IMR-90 (cell line): ENCODE results near the gene YTHDF2. TPM values are rescaled to one million over a fixed set of nuclear protein-coding genes. Genes with fewer than 3 reads are reported as not detected.
"Not testable (repeated sequence)": the region's sequence is repeated elsewhere in the genome, so short reads cannot be mapped to it uniquely, and the experiment has no call there.

Experiments
- ATAC-seq: fragments of 200-7000 bp; cut with Tn5 transposase; 2 replicates; pipeline ENCODE4 v1.9.1; 2020; ENCODE audit warnings: low read depth, mild to moderate bottlenecking, moderate library complexity
- BruUV-seq: library from RNA; stranded (reverse); fragments of 400-500 nt; replicated peaks from 2 replicates; lab custom pipeline; 2021; lab: Mats Ljungman, UMichigan
- CTCF ChIA-PET: fragments of 300-600 bp; formaldehyde crosslinking; extraction: SDS; loops from one replicate; lab custom pipeline; 2021; ENCODE audit warnings: antibody characterized with exemption; lab: Yijun Ruan, JAX
- POLR2A ChIA-PET: fragments of 300-600 bp; sonication (Branson Sonifier 250); formaldehyde crosslinking; loops from one replicate; lab custom pipeline; 2022; ENCODE audit warnings: antibody characterized with exemption; ENCODE audit not compliant: unreplicated experiment; lab: Charles Lee
- DNase-seq: peaks from one replicate; pipeline ENCODE4 v3.0.0; 2013
- H2AFZ ChIP-seq: replicated peaks from 2 replicates; pipeline ENCODE3; 2013; ENCODE audit warnings: low read length, mild to moderate bottlenecking; ENCODE audit not compliant: poor library complexity
- H2AK5ac ChIP-seq: 2 replicates; pipeline ENCODE4 v1.6.1; 2013; ENCODE audit warnings: low read depth, low read length, inconsistent platforms
- H2AK9ac ChIP-seq: replicated peaks from 2 replicates; pipeline ENCODE3; 2013; ENCODE audit warnings: mild to moderate bottlenecking, low read depth, low read length, moderate library complexity; ENCODE audit not compliant: poor library complexity
- H2BK120ac ChIP-seq: 2 replicates; pipeline ENCODE4 v1.6.1; 2013; ENCODE audit warnings: low read depth, low read length, inconsistent platforms
- H2BK15ac ChIP-seq: 3 replicates; pipeline ENCODE4 v1.6.1; 2013; ENCODE audit warnings: low read depth, low read length, inconsistent platforms
- H2BK20ac ChIP-seq: 2 replicates; pipeline ENCODE4 v1.6.1; 2013; ENCODE audit warnings: low read depth, mild to moderate bottlenecking, inconsistent platforms, low read length, moderate library complexity
- H2BK5ac ChIP-seq: 2 replicates; pipeline ENCODE4 v1.6.1; 2013; ENCODE audit warnings: mild to moderate bottlenecking, low read depth, low read length, inconsistent platforms; ENCODE audit not compliant: poor library complexity, severe bottlenecking
- H3K14ac ChIP-seq: replicated peaks from 2 replicates; pipeline ENCODE4 v1.6.1; 2013; ENCODE audit warnings: low read depth, low read length, inconsistent platforms
- H3K18ac ChIP-seq: 2 replicates; pipeline ENCODE4 v1.6.1; 2013; ENCODE audit warnings: low read depth, low read length, control low read depth
- H3K23ac ChIP-seq: 2 replicates; pipeline ENCODE4 v1.6.1; 2013; ENCODE audit warnings: low read depth, low read length, inconsistent platforms
- H3K27ac ChIP-seq: 2 replicates; pipeline ENCODE4 v1.5.1; 2013; ENCODE audit warnings: mild to moderate bottlenecking, control low read depth, low read length; ENCODE audit not compliant: insufficient read depth
- H3K27me3 ChIP-seq: 2 replicates; pipeline ENCODE4 v1.6.1; 2013; ENCODE audit warnings: low read length; ENCODE audit not compliant: control insufficient read depth, insufficient read depth
- H3K36me3 ChIP-seq: 2 replicates; pipeline ENCODE4 v1.6.1; 2013; ENCODE audit warnings: low read length, mixed read lengths; ENCODE audit not compliant: control insufficient read depth, insufficient read depth
- H3K4ac ChIP-seq: 2 replicates; pipeline ENCODE4 v1.6.1; 2013; ENCODE audit warnings: low read depth, low read length, inconsistent platforms
- H3K4me1 ChIP-seq: 2 replicates; pipeline ENCODE4 v1.6.1; 2013; ENCODE audit warnings: low read length, mixed read lengths; ENCODE audit not compliant: control insufficient read depth, insufficient read depth
- H3K4me2 ChIP-seq: 2 replicates; pipeline ENCODE4 v1.6.1; 2013; ENCODE audit warnings: low read depth, mild to moderate bottlenecking, control low read depth, low read length, moderate library complexity
- H3K4me3 ChIP-seq: 2 replicates; pipeline ENCODE4 v1.5.1; 2013; ENCODE audit warnings: low read depth, mild to moderate bottlenecking, control low read depth, low read length, moderate library complexity; ENCODE audit not compliant: insufficient read depth
- H3K56ac ChIP-seq: 2 replicates; pipeline ENCODE4 v1.6.1; 2013; ENCODE audit warnings: low read length, inconsistent platforms; ENCODE audit not compliant: insufficient read depth; ENCODE audit errors: extremely low read depth
- H3K79me1 ChIP-seq, 2 experiments: 2 replicates each; pipeline ENCODE4 v1.6.1; 2013; ENCODE audit warnings: low read length in 2 of 2, inconsistent platforms in 1 of 2, low read depth in 1 of 2
- H3K9ac ChIP-seq: 2 replicates; pipeline ENCODE4 v1.6.1; 2013; ENCODE audit warnings: low read depth, low read length, control low read depth
- H3K9me1 ChIP-seq: 2 replicates; pipeline ENCODE4 v1.6.1; 2013; ENCODE audit warnings: low read length, inconsistent platforms; ENCODE audit not compliant: insufficient read depth
- H3K9me3 ChIP-seq: 2 replicates; pipeline ENCODE4 v1.6.1; 2013; ENCODE audit warnings: low read length; ENCODE audit not compliant: control insufficient read depth, insufficient read depth
- H4K20me1 ChIP-seq: 2 replicates; pipeline ENCODE4 v1.6.1; 2013; ENCODE audit warnings: low read length, inconsistent platforms; ENCODE audit not compliant: insufficient read depth
- H4K5ac ChIP-seq: 2 replicates; pipeline ENCODE4 v1.6.1; 2013; ENCODE audit warnings: mild to moderate bottlenecking, low read depth, low read length, control low read depth
- H4K8ac ChIP-seq, 2 experiments: 2 replicates each; pipeline ENCODE4 v1.6.1; 2013; ENCODE audit warnings: low read depth in 2 of 2, low read length in 2 of 2, control low read depth in 1 of 2, inconsistent platforms in 1 of 2
- H4K91ac ChIP-seq: 2 replicates; pipeline ENCODE4 v1.6.1; 2013; ENCODE audit warnings: low read depth, low read length, inconsistent platforms; ENCODE audit not compliant: insufficient read depth
- WGBS, 2 experiments: methylation state at CpG; one replicate each; pipeline versions ENCODE4 v1.1.5 to v1.1.7; 2013; ENCODE audit warnings: missing lambda C conversion rate in 2 of 2; ENCODE audit not compliant: insufficient read length in 1 of 2; ENCODE audit errors: extremely low coverage in 2 of 2; 5-methylcytosine and 5-hydroxymethylcytosine counted together
- dilution Hi-C: fragments of 300-500 bp; cut with HindIII; formaldehyde crosslinking; loops from one replicate; pipeline ENCODE4 v1.14.3; 2018; ENCODE audit warnings: low sequenced_read_pairs; ENCODE audit not compliant: unreplicated experiment
- in situ Hi-C: fragments of 300-500 bp; cut with MboI; formaldehyde crosslinking; loops from 3 replicates; pipeline ENCODE4 v1.14.3; 2019; ENCODE audit warnings: low sequenced_read_pairs, inconsistent platforms, mixed read lengths
- intact Hi-C: fragments of 100-400 bp; cut with micrococcal nuclease; formaldehyde crosslinking; loops from 2 replicates; pipeline ENCODE4 v1.10.0; 2022
- polyA plus RNA-seq, 3 experiments: library from polyadenylated mRNA; depleted of rRNA; stranded (reverse); fragments of >200 nt; gene quantifications; 2 replicates each; pipeline ENCODE4 v1.2.3, GENCODE V29; 2012; ENCODE audit warnings: low replicate concordance in 1 of 3
- total RNA-seq: library from RNA; depleted of rRNA; stranded (reverse); fragments of >200 nt; gene quantifications from 2 replicates; pipeline ENCODE4 v1.2.3, GENCODE V29; 2012

The YTHDF2 gene
- total and polyA plus RNA-seq, 2 of the 4 experiments (the other 2 are of a cell fraction) = 50.0 to 94.3 TPM

DNA sequence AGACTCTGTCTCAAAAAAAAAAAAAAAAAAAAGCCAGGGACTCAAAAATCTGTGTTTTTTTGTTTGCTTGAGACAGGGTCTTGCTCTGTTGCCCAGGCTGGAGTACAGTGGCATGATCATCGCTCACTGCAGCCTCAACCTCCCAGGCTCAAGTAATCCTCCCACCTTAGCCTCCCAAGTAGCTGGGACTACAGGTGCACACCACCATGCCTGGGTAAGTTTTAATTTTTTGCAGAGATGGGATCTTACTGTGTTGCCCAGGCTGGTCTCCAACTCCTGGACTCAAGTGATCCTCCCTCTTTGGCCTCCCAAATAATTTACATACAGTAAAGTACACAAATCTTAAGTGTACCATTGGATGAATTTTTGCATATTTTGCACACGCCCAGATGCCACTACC is 55.2 kb downstream of the YTHDF2 start:
- H2BK20ac ChIP-seq, H3K4me1 ChIP-seq, dilution Hi-C loops, H3K23ac ChIP-seq, H3K9me1 ChIP-seq, POLR2A ChIA-PET, DNase-seq, H3K4ac ChIP-seq, H4K8ac ChIP-seq, intact Hi-C loops, in situ Hi-C loops, H3K4me2 ChIP-seq, H4K91ac ChIP-seq, H2BK15ac ChIP-seq, H2AFZ ChIP-seq, H3K56ac ChIP-seq, H2AK5ac ChIP-seq, H3K9ac ChIP-seq, H2BK120ac ChIP-seq, H3K36me3 ChIP-seq, H2AK9ac ChIP-seq, ATAC-seq, H3K14ac ChIP-seq, H3K18ac ChIP-seq, H4K20me1 ChIP-seq, H3K9me3 ChIP-seq, BruUV-seq, H2BK5ac ChIP-seq, H3K27me3 ChIP-seq, H3K27ac ChIP-seq, H3K4me3 ChIP-seq, H3K79me1 ChIP-seq, H4K5ac ChIP-seq: not testable (repeated sequence)
- no CpG with 5 or more reads among the region's 2 CpGs for WGBS, 2 experiments
- CTCF ChIA-PET = interaction anchor here (0.6 to 2.1 kb wide), 2 partner anchors 15 to 85 kb away, joined by 5 to 7 read pairs; no protein-coding TSS in a partner anchor
